Keratinocyte (primary cell): ENCODE measurements around the gene GPR15.

Experiments
- EZH2 ChIP-seq: IDR thresholded peaks from one replicate; pipeline ENCODE4 v1.6.1; 2012; ENCODE audit warnings: inconsistent platforms, mild to moderate bottlenecking, low read length, moderate library complexity
- TF ChIP-seq, protein P1 (sequence below), 3 experiments: IDR thresholded peaks in 1 of 3; conservative IDR thresholded peaks in 1 of 3; optimal IDR thresholded peaks in 1 of 3; 2 replicates in 2 of 3; 3 replicates in 1 of 3; pipeline versions ENCODE3 to v1.5.1; 2011; ENCODE audit warnings: low read length in 3 of 3, mild to moderate bottlenecking in 3 of 3, moderate library complexity in 2 of 3, control low read depth in 1 of 3, inconsistent platforms in 1 of 3; ENCODE audit not compliant: insufficient read depth in 2 of 3; ENCODE audit errors: extremely low read depth in 1 of 3

DNA sequence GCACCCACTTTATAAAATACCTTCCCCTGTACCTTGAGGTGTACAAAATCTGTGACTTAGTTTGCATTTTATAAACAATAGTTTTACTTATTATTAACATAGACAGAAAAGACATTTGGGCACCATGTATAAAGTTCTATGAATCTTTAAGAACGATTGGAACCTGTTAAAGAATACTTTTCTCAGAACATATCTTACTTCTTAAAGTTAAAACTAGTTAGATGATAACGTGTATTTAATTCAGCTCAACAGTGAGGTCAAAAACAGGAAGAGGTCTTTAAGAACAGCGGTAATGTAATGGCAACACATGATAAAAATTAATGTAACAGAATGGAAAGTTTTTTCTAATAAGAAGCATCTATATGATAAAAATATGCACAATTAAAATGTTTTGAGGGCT lies 36.6 kb downstream of the GPR15 start:
- TF ChIP-seq, protein P1, sequence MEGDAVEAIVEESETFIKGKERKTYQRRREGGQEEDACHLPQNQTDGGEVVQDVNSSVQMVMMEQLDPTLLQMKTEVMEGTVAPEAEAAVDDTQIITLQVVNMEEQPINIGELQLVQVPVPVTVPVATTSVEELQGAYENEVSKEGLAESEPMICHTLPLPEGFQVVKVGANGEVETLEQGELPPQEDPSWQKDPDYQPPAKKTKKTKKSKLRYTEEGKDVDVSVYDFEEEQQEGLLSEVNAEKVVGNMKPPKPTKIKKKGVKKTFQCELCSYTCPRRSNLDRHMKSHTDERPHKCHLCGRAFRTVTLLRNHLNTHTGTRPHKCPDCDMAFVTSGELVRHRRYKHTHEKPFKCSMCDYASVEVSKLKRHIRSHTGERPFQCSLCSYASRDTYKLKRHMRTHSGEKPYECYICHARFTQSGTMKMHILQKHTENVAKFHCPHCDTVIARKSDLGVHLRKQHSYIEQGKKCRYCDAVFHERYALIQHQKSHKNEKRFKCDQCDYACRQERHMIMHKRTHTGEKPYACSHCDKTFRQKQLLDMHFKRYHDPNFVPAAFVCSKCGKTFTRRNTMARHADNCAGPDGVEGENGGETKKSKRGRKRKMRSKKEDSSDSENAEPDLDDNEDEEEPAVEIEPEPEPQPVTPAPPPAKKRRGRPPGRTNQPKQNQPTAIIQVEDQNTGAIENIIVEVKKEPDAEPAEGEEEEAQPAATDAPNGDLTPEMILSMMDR (optimal IDR thresholded peaks at IDR 0.05 in 1 of 3, IDR thresholded peaks at IDR 0.05 in 1 of 3, conservative IDR thresholded peaks at IDR 0.05 in 1 of 3; ENCODE audit: extremely low read depth in 1 of 3, insufficient read depth in 2 of 3, low read length in 3 of 3) = no peak
- TF ChIP-seq EZH2 = no peak
